CD4-positive, alpha-beta T cell treated with Interleukin-21 for 1 hour (primary cell): ENCODE results near the gene FILIP1L.

ENCODE experiments used
- DNase-seq: peaks from one replicate; pipeline ENCODE4 v3.0.0-alpha.2; 2020

Gene FILIP1L

DNA sequence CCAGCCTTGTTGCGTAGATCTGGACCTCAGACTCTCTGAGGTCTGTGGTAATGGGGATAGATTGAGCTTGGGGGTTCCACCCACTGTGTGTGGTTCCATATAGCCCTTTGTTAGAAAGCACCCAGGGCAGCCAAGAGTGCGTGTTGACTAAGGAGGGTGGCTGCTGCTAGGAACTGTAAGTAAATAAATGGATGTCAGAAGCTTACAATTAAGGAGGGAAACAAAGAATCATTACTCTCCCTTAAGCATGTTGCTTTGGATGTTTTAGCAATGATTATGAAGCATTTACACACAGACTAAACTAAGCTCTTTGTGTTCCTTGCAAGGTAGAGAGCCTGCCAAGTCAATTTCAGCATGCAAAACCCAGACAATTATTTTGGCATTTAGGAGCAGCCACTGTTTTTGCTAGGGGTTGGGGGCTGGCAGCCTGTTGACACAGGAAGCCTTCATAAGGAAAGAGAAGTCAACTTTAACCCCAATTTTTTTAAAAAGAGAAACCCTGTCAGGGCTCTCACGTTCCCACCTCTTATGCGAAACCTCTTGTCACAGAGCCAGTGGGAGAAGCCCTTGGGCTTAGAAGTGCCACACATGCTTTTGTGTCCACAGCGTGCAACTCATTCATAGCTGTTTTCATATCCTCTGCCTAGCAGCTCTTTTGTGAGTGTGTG lies 168.8 kb downstream of the FILIP1L start:
- DNase-seq, result no peak

GRCh38 chr3:99943931-99944761 lies 170.2 kb downstream of the FILIP1L start:
- no peak for DNase-seq

DNA sequence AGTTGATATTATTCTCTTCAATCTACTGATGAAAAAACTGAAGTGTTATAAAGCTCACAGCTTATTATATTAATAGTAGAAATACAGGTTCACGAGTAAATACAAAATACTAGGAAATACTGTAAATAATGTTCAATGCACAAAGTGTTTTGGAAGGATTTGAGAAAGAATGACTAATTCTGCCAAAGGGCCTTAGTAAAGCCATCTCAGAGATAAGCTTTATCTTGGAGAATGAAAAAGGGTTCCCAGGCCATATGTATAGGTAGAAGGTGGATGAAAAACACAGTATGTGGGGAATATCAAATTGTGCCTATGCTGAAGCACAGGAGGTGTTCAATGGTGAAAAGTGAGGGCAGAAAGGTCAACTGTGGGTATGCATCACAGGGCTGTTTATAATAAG lies 173.1 kb downstream of the FILIP1L start:
- no peak for DNase-seq

DNA sequence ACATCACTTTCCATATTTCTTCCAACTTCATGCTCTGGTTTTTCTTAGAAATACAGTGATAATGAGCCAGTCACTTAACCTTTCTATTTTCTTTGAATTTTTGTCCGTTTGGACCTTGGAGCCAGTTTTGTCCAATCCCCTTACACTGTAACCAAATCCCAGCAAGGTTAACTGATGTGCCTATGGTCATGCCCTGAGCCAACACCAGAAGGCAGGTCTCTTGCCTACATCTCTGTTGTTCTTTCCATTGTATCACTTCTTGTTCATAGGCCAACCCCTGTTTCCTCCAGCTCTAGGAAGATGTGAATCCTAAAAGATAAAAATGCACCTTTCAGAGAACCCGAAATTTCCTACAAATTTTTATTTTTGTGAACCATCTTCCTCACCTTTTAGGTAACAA lies 174.0 kb downstream of the FILIP1L start:
- no peak for DNase-seq

- DNase-seq, result no peak
Observed at GRCh38 chr3:99939876-99940275, 174.4 kb downstream of the FILIP1L start.

GRCh38 chr3:99938270-99938911 lies 175.9 kb downstream of the FILIP1L start:
- no peak for DNase-seq

- no peak for DNase-seq
Observed at GRCh38 chr3:99934975-99935797, 179.1 kb downstream of the FILIP1L start.

DNA sequence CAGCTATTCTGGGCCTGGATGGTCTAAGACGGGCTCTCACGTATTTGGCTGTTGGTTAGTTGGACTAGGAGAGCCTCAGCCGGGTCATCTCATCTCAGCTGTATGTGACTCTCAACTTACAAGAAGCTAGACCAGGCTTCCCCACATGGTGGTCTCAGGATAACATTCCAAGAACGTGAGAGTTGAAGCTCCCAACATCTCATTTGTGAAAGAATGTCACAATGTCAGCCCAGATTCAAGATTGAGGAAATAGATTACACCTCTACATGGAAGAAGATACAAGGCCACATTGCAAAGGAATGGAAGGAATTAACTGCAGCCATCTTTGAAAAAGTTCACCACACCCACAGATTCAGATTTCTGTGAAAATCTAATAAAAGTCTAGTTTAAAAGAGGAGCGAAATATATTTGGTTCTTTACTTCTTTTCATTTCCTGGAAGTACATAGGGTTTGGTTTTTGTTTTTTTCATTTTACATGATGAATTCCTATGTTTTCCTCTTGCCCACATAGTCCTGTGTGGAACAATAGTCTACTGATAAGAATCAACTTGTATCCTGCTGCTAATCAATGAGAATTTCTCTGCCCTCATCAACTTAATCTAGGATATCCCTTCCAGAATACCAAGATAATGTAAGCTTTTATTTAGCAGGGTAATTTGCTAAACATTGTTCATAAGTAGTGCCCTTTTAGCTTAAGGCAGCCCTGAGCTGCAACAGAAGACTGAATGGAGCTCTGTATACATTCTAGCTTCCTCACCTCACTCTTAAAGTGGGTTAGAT lies 180.1 kb downstream of the FILIP1L start:
- no peak for DNase-seq

DNA sequence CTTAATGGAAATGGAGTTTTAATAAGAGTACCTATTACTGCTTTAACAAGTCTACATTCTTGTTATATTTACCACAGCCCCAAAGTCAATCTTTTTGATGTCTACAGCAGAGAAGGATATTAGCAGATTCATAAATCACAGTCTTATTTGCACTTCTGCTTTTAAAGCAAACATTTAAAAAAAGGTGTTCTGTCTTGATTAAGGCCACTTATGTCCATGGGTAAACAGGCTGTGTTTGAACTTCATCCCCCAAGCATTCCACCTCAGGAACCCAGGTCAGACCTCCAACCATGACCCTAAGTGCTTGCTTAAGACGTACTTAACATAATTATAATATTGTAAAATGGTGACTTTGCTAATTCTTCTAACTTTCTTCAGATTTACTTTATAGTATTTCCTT lies 183.2 kb downstream of the FILIP1L start:
- no peak for DNase-seq

GRCh38 chr3:99929745-99930139 lies 184.6 kb downstream of the FILIP1L start:
- no peak for DNase-seq

DNA sequence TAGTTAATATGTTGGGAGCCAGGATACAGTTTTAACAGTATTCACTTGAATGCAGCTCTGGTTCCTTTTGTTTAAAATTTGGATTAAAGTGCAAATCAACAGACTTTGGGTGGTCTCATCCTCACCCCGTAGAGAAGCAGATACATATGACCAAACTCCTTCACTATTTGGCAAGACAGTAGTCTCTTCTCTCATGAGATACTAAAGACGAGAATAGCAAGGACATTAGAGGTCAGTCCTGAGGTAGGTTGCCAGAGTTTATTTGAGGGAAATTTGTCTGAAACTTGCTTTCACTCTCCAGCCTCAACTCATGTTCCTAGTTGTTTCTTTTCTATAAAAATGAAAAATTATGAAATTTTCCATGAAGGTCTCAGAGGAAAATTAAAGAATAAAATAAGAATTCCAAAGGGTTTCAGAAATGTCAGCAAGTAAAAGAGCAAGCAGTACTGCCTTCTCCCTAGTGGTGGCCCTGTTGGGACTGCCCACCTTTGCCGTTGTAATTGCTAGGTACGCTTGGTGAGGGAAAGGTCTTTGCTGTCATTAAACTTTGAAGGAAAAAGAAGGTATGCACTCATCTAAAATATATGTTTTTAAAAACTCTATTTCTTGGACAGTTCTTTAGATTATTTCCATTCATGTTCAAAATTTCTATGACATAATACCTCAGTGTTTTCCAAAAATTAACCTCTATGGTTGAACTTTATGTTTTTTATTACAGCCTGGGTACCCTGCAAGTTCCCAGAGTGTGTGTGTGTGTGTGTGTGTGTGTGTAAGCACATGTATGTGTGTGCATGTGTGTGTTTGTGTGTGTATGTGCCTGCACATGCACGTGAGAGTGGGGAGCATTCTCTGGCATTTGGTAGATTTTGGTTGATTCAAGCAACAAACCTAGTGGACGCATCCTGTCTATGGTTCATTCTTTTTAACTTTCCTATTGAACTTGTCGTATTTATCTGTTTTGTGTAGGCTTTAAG lies 185.2 kb downstream of the FILIP1L start:
- DNase-seq, result no peak

- DNase-seq, result no peak
Observed at GRCh38 chr3:99927671-99928457, 186.4 kb downstream of the FILIP1L start.

- DNase-seq, result no peak
Observed at GRCh38 chr3:99925584-99926230, 188.6 kb downstream of the FILIP1L start.

DNA sequence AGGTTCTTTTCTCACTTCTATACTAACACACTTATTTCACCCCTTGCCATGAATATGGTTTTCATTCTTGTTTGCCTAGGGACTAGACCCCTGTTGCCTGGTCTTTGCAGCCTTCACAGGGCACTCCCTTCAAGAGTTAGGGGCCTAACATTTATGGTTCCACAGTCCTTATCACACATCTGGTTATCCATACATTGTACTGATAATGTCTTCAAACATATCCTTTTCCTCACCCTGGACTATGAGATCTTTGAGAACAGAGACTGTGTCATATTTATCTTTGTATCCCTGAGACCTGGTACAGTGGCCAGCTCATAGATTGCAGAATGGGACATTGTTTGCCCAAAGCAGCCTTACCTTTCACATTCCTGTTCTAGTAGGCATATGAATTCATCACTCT lies 190.4 kb downstream of the FILIP1L start:
- no peak for DNase-seq

- DNase-seq, result no peak
Observed at GRCh38 chr3:99921986-99922385, 192.3 kb downstream of the FILIP1L start.

DNA sequence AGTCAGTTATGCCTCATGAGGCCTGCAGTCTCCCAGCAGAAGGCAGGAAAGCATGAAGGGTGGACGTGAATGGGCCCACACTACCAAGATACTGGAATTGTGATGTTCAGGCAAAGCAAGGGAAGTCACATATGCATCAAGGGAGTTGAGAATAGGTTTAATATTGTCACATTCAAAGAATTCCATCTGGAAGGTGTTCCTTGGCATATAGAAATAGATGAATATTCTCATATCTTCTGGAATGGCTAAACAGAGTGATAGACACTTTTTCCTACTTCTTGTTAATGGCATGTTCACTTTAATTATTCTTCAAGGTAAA lies 193.0 kb downstream of the FILIP1L start:
- no peak for DNase-seq

- no peak for DNase-seq
Observed at GRCh38 chr3:99920481-99921376, 193.6 kb downstream of the FILIP1L start.

- DNase-seq, result no peak
Observed at GRCh38 chr3:99919694-99920093, 194.6 kb downstream of the FILIP1L start.

DNA sequence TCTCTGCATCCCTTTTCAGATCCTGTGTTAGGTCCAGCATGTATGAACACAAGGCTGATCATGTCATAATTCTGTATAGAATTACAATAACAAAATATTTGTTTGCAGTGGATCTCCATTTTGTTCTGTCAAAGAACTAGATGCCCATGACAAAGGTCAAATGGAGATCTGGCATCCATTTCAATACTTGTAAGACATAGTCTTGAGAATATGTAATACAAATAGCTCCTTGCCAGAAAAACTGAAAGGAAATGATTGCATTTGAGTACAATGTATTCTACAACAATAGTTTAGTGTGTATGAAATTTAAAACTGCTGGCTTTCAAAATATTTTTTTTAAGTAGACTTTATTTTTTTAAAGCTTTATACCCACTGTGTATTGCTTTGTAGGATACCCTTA lies 195.6 kb downstream of the FILIP1L start:
- no peak for DNase-seq
